IPS-18c (cell line): ENCODE data around the gene PRDM15.

ENCODE experiments used
- H3K4me3 ChIP-seq: 2 replicates; pipeline ENCODE4 v1.7.0; 2013; ENCODE audit warnings: low read depth, mild to moderate bottlenecking, low read length, moderate library complexity; ENCODE audit not compliant: insufficient read depth
- H3K9me3 ChIP-seq: one replicate; pipeline ENCODE4 v1.6.1; 2013; ENCODE audit warnings: mild to moderate bottlenecking, low read length, moderate library complexity; ENCODE audit not compliant: control insufficient read depth, insufficient read depth

The PRDM15 gene

DNA sequence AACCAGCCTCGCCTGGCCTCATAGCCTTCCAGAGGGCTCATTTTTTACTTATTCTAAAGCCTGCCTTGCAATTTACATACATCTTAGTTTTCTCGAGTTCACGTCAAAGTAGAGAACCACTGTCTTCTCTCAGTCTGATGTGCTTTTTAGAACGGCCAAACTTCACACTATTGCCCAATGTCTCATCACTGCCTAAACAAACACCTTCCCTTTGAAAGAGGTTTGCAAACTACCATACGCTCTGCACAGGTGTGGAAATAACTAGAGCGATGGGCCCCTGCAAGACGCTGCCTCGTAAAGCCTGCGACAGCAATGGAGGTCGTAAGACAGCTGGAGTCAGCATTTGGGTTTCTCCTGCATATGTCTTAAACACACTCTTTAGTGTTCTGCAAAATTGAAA is 22.6 kb downstream of the PRDM15 start:
- H3K9me3 ChIP-seq = peaks cover 2% of the 10 kb centered on the region
- no peak overlapping the region for H3K4me3 ChIP-seq

GRCh38 chr21:41854426-41854995 is 24.6 kb downstream of the PRDM15 start:
- H3K4me3 ChIP-seq = no peak overlapping the region
- no peaks in the 10 kb centered on the region for H3K9me3 ChIP-seq

DNA sequence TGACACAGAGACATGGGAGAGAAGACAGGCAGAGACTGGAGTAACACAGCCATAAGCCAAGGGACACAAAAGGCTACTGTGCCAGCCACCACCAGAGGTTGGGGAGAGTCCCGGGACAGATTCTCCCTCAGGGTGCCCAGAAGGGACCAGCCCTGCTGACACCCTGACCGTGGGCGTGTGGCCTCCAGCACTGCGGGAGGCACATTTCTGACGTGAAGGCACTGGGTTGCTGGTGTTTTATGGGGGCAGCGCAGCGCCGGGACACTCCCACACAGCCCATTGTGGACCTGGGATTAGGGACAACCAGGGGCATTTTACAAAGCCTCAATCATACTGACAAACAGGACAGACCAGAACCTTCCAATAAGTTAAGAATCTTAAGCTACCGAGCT is 26.2 kb downstream of the PRDM15 start:
- H3K9me3 ChIP-seq = no peaks in the 10 kb centered on the region
- no peak overlapping the region for H3K4me3 ChIP-seq

DNA sequence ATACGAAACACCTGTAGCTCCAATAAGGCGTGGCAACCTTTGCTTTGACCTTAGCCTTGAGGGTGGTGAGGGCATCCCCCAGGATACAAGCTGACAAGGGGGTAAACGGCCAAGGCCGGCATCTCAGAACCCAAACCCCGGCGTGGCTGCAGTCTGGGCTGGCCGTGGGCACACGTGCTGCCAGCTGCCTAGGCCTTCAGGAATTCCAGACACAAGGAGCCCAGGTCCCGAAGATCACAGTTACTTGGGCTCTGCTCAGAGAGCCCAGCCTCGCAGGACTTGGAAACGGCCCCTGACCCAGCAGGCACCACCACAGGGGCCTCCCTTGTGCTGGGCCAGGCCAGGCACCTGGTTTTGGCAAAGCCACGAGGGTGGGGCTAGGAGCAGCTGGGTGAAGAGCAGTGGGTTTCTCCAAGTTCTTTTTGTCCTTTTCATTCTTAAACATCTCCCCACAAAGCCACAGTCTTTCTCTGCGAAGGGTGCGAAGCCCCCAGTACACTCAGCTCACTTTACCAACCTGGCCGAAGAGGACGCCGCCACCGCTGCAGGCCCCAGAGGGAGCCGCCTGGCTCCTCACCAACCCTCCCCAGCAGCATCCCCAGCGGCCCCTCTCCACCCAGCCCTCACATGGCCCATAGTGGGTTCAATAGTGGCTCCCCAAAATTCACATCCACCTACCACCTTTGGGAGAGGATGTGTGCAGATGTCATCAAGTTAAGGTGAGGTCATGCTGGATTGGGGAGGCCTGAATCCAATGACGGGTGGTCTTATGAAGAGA is 26.8 kb downstream of the PRDM15 start:
- Histone ChIP-seq H3K4me3 (no peak overlapping the region), H3K9me3 (no peaks in the 10 kb centered on the region)

DNA sequence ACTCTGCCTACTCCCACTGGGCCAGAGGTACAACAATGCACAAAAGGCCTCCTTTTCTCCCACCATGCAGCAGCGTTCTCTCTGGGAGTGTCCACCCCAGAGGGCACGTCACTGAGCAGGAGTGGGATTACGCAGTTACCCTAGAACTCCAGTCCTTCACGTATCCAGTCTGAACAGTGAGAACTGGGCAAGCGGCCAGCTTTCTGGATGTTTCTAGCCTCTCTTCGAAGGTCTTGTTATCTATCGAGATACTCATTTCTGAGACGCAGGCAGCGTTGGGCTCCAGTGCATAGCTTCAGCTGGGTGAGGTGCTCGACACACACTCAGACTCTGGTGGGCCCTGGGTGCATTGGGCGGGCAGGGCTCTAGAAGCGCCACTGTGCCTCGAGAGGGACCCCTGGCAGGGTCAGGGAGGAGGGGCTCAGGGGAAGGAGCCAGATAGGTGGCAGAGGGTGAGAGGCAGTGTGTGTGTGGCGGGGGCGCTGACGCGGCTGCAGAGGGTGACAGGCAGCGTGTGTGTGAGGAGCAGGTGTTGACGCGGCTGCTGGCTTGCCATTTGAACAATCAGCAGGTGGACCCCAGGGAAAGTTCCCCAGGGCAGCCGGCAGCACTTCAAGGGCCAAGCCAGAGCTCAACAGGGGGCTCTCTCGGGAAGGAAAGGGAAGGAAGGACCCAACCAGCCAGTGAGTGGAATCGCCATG is 27.9 kb downstream of the PRDM15 start:
- Histone ChIP-seq H3K9me3 (no peaks in the 10 kb centered on the region), H3K4me3 (no peak overlapping the region)

DNA sequence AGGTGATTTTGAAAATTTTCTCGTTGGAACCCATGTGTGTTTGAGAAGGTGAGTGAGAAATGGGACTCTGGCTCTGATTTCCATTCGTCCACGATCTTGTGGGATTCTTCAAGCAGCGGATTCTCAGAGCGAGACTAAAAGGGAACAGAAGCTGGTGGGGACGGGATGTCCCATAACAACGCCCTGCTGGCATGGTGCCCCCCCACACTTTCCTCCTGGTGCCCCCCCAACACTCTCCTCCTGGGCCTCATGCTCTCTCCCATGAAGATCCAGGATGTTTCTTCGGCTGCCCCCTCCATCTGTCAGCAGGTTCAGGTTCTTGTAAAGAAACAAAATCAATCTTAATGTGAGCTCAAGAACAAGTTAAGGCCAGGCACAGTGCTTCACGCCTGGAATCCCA is 29.1 kb downstream of the PRDM15 start:
- Histone ChIP-seq H3K4me3 (no peak overlapping the region), H3K9me3 (no peaks in the 10 kb centered on the region)

DNA sequence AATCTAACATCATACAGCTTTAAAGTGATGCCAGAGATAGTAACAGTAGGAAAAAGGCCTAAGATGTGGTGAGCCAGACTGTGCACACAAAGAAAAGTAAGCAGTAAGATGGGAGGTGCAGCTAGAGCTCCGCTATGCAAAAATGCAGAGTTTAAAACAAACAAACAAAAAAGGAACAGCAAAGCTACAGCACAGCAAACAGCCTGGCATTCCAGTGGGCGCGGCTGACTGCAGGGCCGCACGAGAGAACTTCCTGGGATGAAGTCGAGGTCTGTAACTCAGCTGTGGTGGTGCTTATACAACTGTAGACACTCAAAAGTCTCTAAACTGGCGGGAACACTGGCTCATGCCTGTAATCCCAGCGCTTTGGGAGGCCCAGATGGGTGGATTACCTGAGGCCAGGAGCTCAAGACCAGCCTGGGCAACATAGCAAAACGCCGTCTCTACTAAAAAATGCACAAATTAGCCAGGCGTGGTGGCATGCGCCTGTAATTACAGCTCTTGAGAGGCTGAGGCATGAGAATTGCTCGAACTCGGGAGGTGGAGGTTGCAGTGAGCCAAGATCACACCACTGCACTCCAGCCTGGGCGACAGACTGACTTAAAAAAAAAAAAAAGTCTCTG is 30.1 kb downstream of the PRDM15 start:
- H3K9me3 ChIP-seq = no peaks in the 10 kb centered on the region
- H3K4me3 ChIP-seq = no peak overlapping the region

- Histone ChIP-seq H3K9me3 (no peaks in the 10 kb centered on the region), H3K4me3 (no peak overlapping the region)
Observed at GRCh38 chr21:41848533-41848932, 30.6 kb downstream of the PRDM15 start.

DNA sequence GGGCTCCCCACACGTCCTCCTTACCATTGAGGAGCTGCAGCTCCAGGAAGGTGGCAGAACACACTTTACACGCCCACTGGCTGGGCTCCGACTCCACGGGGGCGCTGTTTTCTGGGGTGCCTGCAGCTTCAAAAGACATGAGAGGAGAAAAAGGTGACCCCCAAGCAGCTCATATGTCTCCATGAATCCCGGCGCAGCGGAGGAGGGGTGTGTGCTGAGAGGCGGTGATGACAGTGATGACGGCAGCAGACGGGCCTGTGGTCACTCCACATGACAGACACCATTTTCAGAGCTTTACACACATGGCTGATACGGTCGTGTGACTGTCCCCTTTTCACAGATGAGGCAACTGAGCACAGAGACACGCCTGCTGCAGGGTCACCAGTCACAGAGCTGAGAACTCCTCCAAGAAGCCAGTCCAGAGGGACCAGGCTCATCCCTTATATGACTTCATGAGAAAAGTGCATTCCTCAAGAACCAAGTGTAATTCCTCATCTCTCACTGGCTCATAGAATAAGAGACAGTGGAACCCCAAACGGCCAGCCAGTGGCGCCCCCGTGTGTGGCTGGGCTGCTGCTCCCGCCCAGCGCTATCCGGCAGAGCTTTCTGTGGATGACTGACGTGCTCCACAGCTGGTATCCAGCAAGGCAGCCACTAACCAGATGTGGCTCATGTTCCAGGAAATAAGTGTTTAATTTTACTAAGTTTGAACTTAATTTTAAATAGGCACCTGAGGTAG is 31.9 kb downstream of the PRDM15 start:
- Histone ChIP-seq H3K4me3 (no peak overlapping the region), H3K9me3 (no peaks in the 10 kb centered on the region)

GRCh38 chr21:41846536-41846935 is 32.6 kb downstream of the PRDM15 start:
- no peak overlapping the region for H3K4me3 ChIP-seq
- H3K9me3 ChIP-seq = no peaks in the 10 kb centered on the region

DNA sequence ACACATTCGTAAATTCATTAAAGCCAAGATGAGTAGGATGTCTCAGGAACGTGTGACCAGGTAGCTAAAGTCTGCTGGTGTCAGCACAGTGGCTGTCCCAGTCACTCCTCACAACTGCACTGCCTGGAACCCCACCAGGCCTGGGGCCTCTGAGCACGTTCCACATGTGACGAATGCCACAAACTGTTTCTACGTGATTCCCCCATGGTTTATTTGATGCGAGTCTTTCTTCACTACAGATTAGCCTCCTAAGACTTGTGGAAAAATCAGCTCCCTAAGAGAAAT is 33.2 kb downstream of the PRDM15 start:
- Histone ChIP-seq H3K9me3 (no peaks in the 10 kb centered on the region), H3K4me3 (no peak overlapping the region)

GRCh38 chr21:41845310-41846032 is 33.7 kb downstream of the PRDM15 start:
- Histone ChIP-seq H3K9me3 (no peaks in the 10 kb centered on the region), H3K4me3 (no peak overlapping the region)

DNA sequence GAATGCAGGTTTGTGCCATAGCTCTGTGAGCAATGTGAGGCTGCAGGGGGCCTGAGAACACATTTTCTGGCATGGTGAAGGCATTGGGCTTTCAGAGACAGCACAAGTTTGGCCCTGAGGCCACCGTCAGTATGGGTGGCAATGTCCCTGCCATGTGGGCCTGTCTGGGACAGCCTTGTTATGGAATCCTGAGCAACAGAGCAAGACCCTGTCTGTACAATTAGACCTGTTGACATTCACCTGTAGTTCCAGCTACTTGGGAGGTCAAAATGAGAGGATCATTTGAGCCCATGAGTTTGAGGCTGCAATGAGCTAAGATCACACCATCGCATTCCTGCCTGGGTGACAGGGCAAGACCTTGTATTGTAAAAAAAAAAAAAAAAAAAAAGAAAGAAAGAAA is 35.6 kb downstream of the PRDM15 start:
- H3K9me3 ChIP-seq = no peaks in the 10 kb centered on the region
- no peak overlapping the region for H3K4me3 ChIP-seq

DNA sequence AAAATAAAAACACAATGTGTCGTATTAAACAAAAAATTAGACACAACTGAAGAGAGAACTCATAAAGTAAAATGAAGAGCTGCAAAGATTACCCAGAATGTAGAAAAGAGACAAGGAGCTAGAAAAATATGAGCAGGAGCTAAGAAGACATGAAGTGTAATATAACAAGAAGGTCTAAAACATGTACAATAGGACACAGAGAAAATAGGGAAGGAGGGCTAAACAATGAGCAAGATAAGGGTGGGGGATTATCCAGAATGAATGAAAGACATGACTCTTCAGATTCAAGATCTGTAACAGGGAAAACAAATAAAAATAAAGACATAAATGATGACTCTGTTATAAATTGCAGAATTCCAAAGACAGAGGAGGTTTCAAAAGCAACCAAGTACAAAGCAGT is 38.3 kb downstream of the PRDM15 start:
- Histone ChIP-seq H3K9me3 (no peaks in the 10 kb centered on the region), H3K4me3 (no peak overlapping the region)

- no peaks in the 10 kb centered on the region for H3K9me3 ChIP-seq
- H3K4me3 ChIP-seq = no peak overlapping the region
Observed at GRCh38 chr21:41839387-41840000, 39.6 kb downstream of the PRDM15 start.

DNA sequence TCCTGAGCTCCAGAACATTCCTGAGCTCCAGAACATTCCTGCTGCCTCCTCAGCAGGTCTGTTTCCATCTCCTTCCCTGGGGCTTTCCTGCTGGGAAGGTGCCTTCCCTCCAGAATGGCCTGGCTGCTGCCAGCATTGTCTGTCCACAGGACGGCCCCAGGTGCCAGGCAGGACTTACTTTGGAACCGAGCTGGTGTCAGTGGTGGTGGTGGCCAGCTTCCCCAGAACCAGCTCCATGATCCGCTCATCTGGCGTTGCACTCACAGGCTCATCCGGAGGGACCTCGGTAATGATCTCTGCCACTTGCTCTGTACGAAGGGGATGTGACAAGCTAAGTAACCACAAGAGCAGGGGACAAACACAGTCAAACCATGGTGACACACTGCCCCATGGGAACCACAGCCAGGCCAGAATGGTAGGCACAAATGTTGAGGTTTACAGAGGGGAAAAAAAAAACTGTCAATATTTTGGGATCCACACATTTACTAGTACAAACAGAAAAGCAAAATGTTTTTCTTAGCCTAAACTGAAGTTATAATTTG is 41.3 kb downstream of the PRDM15 start:
- no peaks in the 10 kb centered on the region for H3K9me3 ChIP-seq
- H3K4me3 ChIP-seq = no peak overlapping the region
